Left ventricle myocardium inferior (tissue), 1 donor: Measurements from ENCODE around the gene C2CD2. TPM values are rescaled to one million over a fixed set of nuclear protein-coding genes. Genes with fewer than 3 reads are reported as not detected.

Source experiments
- DNase-seq: peaks from one replicate; pipeline ENCODE4 v3.0.0-alpha.2; 2020
- H3K27ac ChIP-seq: fragments of 200-600 bp; replicated peaks from 2 replicates; pipeline ENCODE4 v1.8.0; 2021
- H3K27me3 ChIP-seq: fragments of 200-600 bp; 2 replicates; pipeline ENCODE4 v1.8.0; 2021; ENCODE audit warnings: low read depth
- H3K36me3 ChIP-seq: fragments of 200-600 bp; 2 replicates; pipeline ENCODE4 v1.8.0; 2021
- H3K4me1 ChIP-seq: fragments of 200-600 bp; 2 replicates; pipeline ENCODE4 v1.8.0; 2021
- H3K4me3 ChIP-seq: fragments of 200-600 bp; 2 replicates; pipeline ENCODE4 v1.8.0; 2021; ENCODE audit warnings: mild to moderate bottlenecking, moderate library complexity
- H3K9me3 ChIP-seq: fragments of 200-600 bp; replicated peaks from 2 replicates; pipeline ENCODE4 v1.8.0; 2021
- intact Hi-C: fragments of 100-400 bp; cut with micrococcal nuclease; formaldehyde crosslinking; loops from one replicate; pipeline ENCODE4 v1.11.0; 2022
- total RNA-seq: library from RNA; stranded (reverse); fragmentation: NEBNext Ultra II Directional; extraction: Animal tissue kit (Norgen Biotek cat#: 25700); gene quantifications from one replicate; pipeline ENCODE4 v1.2.1, GENCODE V29; 2021
- TF ChIP-seq, protein P1 (sequence below): fragments of 200-600 bp; IDR thresholded peaks from 2 replicates; pipeline ENCODE4 v1.8.0; 2021; ENCODE audit warnings: antibody characterized with exemption, mild to moderate bottlenecking, borderline replicate concordance
- donor health status: DM: no; HTN: yes; CAD: no; lungs with severe emphysema.

The C2CD2 gene
- total RNA-seq, 1 donor from 2014 or later, result 5.9 TPM

DNA sequence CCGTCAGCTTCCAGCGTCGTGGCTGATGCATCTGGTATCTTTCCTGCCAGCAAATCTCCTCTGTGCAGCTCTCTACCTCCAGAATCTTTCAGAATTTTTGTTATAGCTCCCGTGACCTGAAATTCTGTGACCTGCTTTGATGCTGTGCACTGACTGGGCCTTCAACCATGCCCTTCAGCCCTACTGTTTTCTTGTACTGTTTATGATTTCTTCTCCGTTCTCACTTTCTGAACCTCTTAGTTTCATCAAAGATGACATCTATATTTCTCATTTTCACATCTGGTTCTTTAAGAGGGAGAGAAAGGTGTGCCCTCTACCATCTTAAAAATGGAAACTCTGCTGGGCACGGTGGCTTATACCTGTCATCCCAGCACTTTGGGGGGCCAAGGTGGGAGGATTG is 80.4 kb downstream of the C2CD2 start:
- TF ChIP-seq, protein P1, sequence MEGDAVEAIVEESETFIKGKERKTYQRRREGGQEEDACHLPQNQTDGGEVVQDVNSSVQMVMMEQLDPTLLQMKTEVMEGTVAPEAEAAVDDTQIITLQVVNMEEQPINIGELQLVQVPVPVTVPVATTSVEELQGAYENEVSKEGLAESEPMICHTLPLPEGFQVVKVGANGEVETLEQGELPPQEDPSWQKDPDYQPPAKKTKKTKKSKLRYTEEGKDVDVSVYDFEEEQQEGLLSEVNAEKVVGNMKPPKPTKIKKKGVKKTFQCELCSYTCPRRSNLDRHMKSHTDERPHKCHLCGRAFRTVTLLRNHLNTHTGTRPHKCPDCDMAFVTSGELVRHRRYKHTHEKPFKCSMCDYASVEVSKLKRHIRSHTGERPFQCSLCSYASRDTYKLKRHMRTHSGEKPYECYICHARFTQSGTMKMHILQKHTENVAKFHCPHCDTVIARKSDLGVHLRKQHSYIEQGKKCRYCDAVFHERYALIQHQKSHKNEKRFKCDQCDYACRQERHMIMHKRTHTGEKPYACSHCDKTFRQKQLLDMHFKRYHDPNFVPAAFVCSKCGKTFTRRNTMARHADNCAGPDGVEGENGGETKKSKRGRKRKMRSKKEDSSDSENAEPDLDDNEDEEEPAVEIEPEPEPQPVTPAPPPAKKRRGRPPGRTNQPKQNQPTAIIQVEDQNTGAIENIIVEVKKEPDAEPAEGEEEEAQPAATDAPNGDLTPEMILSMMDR, result no peak
- no peaks in the 10 kb centered on the region for H3K9me3 ChIP-seq
- H3K27ac ChIP-seq, result no peak overlapping the region
- no peaks in the 10 kb centered on the region for H3K27me3 ChIP-seq
- intact Hi-C loops, result no loop called here
- H3K4me3 ChIP-seq, result no peak overlapping the region
- DNase-seq, result no peak
- H3K36me3 ChIP-seq, result no peaks in the 10 kb centered on the region
- H3K4me1 ChIP-seq, result peaks cover 14% of the 10 kb centered on the region

DNA sequence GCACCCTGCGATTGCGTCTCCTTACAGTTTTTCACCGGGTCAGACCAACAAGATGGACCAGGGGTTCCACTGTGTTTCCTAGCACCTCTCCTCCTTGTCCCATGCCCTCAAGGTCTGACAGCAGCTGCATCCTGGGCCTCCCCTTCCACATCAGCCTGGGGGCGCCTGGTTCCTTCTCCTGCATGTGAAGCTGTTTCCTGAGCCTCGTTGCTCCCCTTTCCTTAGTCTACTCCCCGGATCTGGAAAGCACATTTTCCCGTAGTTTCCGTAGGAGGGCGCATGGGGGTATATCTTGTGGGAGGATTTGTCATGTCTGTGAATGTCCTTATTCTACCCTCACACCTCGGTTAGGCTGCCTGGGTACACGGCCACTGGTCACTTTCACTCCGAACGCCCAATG is 80.8 kb downstream of the C2CD2 start:
- no peak for DNase-seq
- Histone ChIP-seq H3K27ac (no peak overlapping the region), H3K9me3 (no peaks in the 10 kb centered on the region), H3K27me3 (no peaks in the 10 kb centered on the region), H3K4me1 (peaks cover 9% of the 10 kb centered on the region), H3K4me3 (no peak overlapping the region), H3K36me3 (no peaks in the 10 kb centered on the region)
- TF ChIP-seq, protein P1, result no peak
- intact Hi-C loops, result no loop called here

DNA sequence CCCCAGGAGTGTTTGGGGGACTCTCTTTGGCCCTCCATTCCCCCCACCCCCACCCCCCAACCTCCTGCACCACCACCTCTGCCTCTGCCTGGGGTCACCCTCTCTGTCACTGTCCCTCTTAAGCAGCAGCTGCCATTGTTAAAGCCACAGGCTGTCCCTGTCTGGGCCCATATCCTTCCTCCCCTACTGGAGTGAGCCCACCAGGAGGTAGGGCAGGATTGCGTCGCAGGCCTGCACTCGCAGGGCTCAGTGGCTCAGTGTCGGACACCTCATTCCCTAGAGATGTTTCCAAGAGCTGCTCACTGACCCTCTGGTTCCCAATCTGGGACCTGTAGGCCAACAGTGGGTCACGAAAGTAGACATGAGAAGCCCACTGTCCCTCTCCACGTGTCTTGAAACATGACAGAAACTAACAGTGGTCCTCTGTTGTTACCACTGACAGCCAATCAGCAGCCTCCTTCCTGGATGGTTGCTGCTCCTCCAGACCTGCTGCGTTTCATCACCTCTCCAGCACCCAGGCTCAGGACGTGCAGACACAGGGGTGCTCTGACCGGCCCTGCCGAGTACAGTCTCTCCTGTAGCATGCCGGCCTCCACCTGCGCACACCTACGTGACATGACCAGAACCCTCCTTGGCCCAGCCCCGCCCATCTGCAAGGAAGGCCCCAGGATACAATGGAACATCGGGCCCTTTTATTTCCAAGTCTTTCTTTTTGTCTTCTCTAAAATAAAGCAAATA is 82.4 kb downstream of the C2CD2 start:
- DNase-seq, result no peak
- Histone ChIP-seq H3K4me1 (no peaks in the 10 kb centered on the region), H3K36me3 (no peaks in the 10 kb centered on the region), H3K27ac (no peak overlapping the region), H3K27me3 (no peaks in the 10 kb centered on the region), H3K4me3 (no peak overlapping the region), H3K9me3 (no peaks in the 10 kb centered on the region)
- intact Hi-C loops, result no loop called here
- TF ChIP-seq, protein P1, result no peak

DNA sequence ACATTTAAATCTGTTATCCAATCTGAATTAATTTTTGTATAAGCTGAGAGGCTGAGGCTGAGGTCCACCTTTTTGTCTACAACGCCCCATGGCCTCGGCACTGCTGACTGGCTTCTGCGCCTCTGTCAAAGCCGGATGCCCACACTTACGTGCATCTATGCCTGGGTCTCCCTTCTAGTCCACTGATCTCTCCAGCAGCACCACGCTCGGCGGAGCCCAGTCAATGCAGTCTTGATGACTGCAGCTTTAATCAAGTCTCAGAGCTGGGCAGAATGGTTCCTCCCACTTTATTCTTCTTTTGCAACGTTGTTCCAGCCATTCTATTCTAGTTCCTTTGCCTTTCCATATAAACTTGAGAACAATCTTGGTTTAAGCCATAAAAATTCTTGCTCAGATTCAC is 84.0 kb downstream of the C2CD2 start:
- no peak for DNase-seq
- intact Hi-C loops, result no loop called here
- Histone ChIP-seq H3K27ac (no peak overlapping the region), H3K9me3 (no peaks in the 10 kb centered on the region), H3K27me3 (no peaks in the 10 kb centered on the region), H3K36me3 (no peaks in the 10 kb centered on the region), H3K4me3 (no peak overlapping the region), H3K4me1 (no peaks in the 10 kb centered on the region)
- TF ChIP-seq, protein P1, result no peak

DNA sequence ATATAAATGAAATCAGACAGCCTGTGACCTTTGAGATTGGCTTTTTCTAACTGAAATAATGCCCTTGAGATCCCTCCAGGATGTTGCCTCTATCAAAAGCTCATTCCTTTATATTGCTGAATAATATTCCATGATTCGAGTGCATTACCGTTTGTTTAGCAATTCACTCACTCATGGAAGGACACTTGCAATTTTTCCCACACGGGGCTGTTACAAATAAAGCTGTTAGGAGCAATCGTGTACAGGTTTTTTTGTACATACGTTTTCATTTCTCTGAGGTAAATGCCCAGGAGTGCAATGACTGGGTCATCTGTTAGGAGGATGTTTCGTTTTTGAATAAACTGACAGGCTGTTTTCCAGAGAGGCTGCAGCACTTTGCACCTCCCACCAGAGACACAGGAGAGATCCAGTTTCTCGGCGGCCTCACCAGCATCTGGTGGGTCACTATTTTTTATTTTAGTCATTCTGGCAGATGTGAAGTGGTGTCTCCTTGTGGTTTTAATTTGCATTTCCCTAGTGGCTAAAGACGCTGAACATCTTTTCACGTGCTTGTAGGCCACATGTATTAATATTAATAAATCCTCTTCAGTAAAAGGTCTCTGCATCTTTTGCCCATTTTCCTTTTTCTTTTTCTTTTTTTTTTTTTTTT is 85.6 kb downstream of the C2CD2 start:
- no peaks in the 10 kb centered on the region for H3K4me1 ChIP-seq
- no peak overlapping the region for H3K4me3 ChIP-seq
- H3K27me3 ChIP-seq, result no peaks in the 10 kb centered on the region
- H3K36me3 ChIP-seq, result no peaks in the 10 kb centered on the region
- intact Hi-C loops, result no loop called here
- TF ChIP-seq, protein P1, result no peak
- H3K27ac ChIP-seq, result no peak overlapping the region
- DNase-seq, result no peak
- no peaks in the 10 kb centered on the region for H3K9me3 ChIP-seq
